Adrenal gland (tissue), 5 donors: ENCODE data around the gene PTH2R.

Source experiments
- POLR2A ChIP-seq, 2 donors: fragments of 450-650 bp; IDR thresholded peaks; one replicate each; pipeline ENCODE4 v1.6.1; 2017; ENCODE audit warnings: antibody characterized with exemption in 2 of 2, mild to moderate bottlenecking in 2 of 2, moderate library complexity in 1 of 2
- TF ChIP-seq, protein P1 (sequence below), 6 experiments: fragments of 450-650 bp in 4 of 6; fragments of 200-600 bp in 2 of 6; sonication (generic) in 1 of 6; IDR thresholded peaks; 1 replicate in 5 of 6; 2 replicates in 1 of 6; pipeline versions ENCODE4 v1.5.1 to v1.8.0; 2016 to 2021; ENCODE audit warnings: antibody characterized with exemption in 6 of 6, mild to moderate bottlenecking in 2 of 6, moderate library complexity in 1 of 6
- donor health status: DM: no; HTN: no; CAD: no.

DNA sequence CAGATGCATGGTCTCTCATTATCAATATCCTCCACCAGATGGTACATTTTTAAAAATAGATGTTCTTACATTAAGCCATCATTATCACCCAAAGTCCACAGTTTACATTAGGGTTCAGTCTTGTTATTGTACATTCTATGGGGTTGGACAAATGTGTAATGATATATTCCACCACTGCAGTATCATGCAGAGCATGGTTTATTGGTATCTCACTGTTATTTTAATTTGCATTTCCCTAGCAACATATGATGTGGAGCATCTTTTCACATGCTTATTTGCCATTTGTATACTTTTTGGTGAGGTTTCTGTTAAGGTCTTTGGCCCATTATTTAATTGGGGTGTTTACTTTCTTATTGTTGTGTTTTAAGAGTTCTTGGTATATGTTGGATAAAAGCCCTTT, 95.7 kb downstream of the PTH2R start:
- TF ChIP-seq, protein P1, sequence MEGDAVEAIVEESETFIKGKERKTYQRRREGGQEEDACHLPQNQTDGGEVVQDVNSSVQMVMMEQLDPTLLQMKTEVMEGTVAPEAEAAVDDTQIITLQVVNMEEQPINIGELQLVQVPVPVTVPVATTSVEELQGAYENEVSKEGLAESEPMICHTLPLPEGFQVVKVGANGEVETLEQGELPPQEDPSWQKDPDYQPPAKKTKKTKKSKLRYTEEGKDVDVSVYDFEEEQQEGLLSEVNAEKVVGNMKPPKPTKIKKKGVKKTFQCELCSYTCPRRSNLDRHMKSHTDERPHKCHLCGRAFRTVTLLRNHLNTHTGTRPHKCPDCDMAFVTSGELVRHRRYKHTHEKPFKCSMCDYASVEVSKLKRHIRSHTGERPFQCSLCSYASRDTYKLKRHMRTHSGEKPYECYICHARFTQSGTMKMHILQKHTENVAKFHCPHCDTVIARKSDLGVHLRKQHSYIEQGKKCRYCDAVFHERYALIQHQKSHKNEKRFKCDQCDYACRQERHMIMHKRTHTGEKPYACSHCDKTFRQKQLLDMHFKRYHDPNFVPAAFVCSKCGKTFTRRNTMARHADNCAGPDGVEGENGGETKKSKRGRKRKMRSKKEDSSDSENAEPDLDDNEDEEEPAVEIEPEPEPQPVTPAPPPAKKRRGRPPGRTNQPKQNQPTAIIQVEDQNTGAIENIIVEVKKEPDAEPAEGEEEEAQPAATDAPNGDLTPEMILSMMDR (IDR thresholded peaks at IDR 0.05), result no peak
- no peak for TF ChIP-seq POLR2A (IDR thresholded peaks at IDR 0.05)
